ENCODE results near the gene BAG5.

Gene BAG5

DNA sequence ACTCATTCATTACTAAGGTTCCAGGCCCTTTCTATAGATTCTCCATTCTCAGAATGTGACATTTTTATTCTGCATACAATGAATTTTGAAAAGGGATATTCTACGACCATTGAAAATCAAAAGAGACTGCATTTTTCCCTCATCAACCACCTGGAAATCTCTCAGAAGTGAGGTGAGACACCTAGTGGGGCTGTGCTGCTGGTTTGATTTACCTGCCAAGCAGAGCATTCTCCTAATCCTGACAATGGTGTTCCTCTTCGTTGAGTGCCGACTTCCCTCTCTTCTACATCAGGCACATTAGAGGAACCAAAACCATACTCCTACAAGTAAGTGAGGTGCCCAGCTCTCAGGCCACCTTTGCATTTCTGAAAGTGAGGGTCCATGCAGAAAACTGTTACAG, 54.7 kb downstream of the BAG5 start:
- DNase-seq = no peak
